Neural crest cell (in vitro differentiated cells): Measurements from ENCODE around the gene RNF20. TPM values are rescaled to one million over a fixed set of nuclear protein-coding genes. Genes with fewer than 3 reads are reported as not detected.

Source experiments
- DNase-seq: peaks from one replicate; pipeline ENCODE4 v3.0.0; 2021; ENCODE audit warnings: low read depth, mixed read lengths, low spot score
- H3K27ac Mint-ChIP-seq: one replicate; pipeline ENCODE4 v1.8.0; 2021; ENCODE audit warnings: mild to moderate bottlenecking, mixed read lengths; ENCODE audit not compliant: unreplicated experiment
- H3K27me3 Mint-ChIP-seq: 2 replicates; pipeline ENCODE4 v1.8.0; 2021; ENCODE audit warnings: low read depth, mild to moderate bottlenecking, mixed read lengths
- H3K36me3 Mint-ChIP-seq: 2 replicates; pipeline ENCODE4 v1.8.0; 2021; ENCODE audit warnings: low read depth, mild to moderate bottlenecking, mixed read lengths
- H3K4me1 Mint-ChIP-seq: 2 replicates; pipeline ENCODE4 v1.8.0; 2021; ENCODE audit warnings: mixed read lengths
- H3K4me3 Mint-ChIP-seq: one replicate; pipeline ENCODE4 v1.8.0; 2021; ENCODE audit warnings: mild to moderate bottlenecking, mixed read lengths
- H3K9me3 Mint-ChIP-seq: 2 replicates; pipeline ENCODE4 v1.8.0; 2021; ENCODE audit warnings: mixed read lengths
- total RNA-seq: library from RNA; stranded (reverse); gene quantifications from 2 replicates; pipeline ENCODE4 v1.2.1, GENCODE V29; 2021
- TF ChIP-seq, protein P1 (sequence below): fragments of 200-600 bp; sonication (generic); conservative IDR thresholded peaks from 2 replicates; pipeline ENCODE4 v1.5.0; 2021; ENCODE audit warnings: antibody characterized with exemption, mild to moderate bottlenecking

Gene RNF20
- total RNA-seq, 1 donor from 2014 or later = 66.6 TPM

DNA sequence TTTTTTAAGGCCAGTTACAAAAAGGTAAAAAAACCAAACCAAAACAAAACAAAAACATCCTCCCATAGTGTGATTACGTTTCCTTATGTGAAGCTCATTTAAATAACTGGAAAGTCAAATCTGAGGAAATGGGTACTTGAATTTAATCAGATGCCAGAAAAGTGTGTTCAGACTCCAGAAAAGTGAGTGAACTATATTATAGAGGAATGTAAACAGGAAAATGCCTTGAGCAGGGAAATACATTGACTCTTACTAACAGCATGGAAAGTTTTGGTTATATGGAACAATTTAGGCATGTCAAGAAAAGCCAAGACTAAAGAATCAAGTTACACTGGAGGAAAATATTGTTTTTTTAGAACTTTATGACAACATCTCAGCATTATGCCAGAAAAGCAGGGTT lies 37.8 kb upstream of the RNF20 start:
- no peak for DNase-seq
- Mint-ChIP-seq H3K4me3 (no peak overlapping the region), H3K36me3 (no peaks in the 10 kb centered on the region), H3K27me3 (no peaks in the 10 kb centered on the region), H3K9me3 (peaks cover 6% of the 10 kb centered on the region), H3K4me1 (no peaks in the 10 kb centered on the region), H3K27ac (no peak overlapping the region)
- TF ChIP-seq, protein P1, sequence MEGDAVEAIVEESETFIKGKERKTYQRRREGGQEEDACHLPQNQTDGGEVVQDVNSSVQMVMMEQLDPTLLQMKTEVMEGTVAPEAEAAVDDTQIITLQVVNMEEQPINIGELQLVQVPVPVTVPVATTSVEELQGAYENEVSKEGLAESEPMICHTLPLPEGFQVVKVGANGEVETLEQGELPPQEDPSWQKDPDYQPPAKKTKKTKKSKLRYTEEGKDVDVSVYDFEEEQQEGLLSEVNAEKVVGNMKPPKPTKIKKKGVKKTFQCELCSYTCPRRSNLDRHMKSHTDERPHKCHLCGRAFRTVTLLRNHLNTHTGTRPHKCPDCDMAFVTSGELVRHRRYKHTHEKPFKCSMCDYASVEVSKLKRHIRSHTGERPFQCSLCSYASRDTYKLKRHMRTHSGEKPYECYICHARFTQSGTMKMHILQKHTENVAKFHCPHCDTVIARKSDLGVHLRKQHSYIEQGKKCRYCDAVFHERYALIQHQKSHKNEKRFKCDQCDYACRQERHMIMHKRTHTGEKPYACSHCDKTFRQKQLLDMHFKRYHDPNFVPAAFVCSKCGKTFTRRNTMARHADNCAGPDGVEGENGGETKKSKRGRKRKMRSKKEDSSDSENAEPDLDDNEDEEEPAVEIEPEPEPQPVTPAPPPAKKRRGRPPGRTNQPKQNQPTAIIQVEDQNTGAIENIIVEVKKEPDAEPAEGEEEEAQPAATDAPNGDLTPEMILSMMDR = no peak

DNA sequence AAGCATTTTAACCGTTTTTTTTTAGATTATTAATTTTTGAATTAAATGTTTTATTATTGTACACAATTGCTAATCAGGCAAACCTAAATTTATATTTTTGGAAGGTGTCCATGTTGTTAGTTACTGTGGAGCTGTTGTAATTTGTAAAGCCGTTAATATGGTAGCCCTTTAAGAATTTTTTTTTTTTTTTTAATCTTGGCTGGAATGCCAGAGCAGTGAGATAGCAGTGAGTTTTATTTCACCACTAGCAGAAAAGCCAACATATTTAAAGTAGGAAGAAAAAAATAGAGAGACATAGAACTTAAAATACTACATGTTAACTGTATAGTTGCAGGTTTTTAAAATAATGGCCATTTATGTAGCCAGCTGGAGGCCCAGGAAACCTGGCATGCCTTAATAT lies 35.3 kb upstream of the RNF20 start:
- no peaks in the 10 kb centered on the region for H3K4me1 Mint-ChIP-seq
- H3K36me3 Mint-ChIP-seq = no peaks in the 10 kb centered on the region
- H3K9me3 Mint-ChIP-seq = peaks cover 3% of the 10 kb centered on the region
- TF ChIP-seq, protein P1 = no peak
- no peak overlapping the region for H3K27ac Mint-ChIP-seq
- no peak for DNase-seq
- no peak overlapping the region for H3K4me3 Mint-ChIP-seq
- H3K27me3 Mint-ChIP-seq = no peaks in the 10 kb centered on the region

DNA sequence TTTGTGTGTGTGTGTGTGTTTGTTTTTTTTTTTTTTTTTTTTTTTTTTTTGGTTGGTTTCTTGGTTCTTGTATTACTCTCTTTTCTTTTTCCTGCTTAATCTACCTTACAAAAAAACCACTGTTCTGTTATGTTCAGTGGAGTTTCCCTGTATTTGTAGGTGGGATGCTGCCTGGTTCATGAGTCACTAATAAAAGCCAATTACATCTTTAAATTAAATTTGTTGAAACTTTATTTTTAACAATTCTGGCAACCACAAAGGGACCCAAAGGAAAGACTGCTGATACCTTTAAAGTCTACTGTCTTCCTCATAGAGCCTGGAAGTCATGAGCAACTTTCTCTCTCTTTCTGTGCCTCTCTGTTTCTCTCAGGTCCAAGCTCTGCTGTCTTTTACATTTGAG lies 29.5 kb upstream of the RNF20 start:
- H3K9me3 Mint-ChIP-seq = no peaks in the 10 kb centered on the region
- H3K36me3 Mint-ChIP-seq = no peaks in the 10 kb centered on the region
- DNase-seq = no peak
- TF ChIP-seq, protein P1 = no peak
- H3K4me1 Mint-ChIP-seq = no peaks in the 10 kb centered on the region
- H3K4me3 Mint-ChIP-seq = no peak overlapping the region
- H3K27me3 Mint-ChIP-seq = peaks cover 3% of the 10 kb centered on the region
- H3K27ac Mint-ChIP-seq = no peak overlapping the region

DNA sequence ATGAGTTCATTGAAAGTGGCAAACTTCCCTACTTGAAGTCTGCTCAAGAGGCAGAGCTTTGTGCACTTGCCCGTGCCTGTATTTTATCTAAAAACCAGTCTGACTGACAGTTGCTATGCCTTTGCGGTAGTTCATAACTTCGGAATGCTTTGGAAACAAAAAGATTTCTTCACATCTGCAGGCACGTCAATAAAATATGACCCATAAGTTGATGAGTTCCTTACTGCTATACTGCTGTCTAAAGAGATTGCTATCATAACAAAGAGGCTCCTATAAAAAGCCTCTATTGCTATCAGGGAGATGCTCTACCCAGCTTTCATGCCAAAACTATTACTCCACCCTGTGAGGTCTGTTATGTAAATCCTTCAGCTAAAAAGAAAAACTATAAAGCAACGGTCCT lies 25.4 kb upstream of the RNF20 start:
- H3K27me3 Mint-ChIP-seq = peaks cover 4% of the 10 kb centered on the region
- H3K4me3 Mint-ChIP-seq = no peak overlapping the region
- no peak for DNase-seq
- H3K4me1 Mint-ChIP-seq = no peaks in the 10 kb centered on the region
- TF ChIP-seq, protein P1 = no peak
- no peaks in the 10 kb centered on the region for H3K9me3 Mint-ChIP-seq
- H3K36me3 Mint-ChIP-seq = no peaks in the 10 kb centered on the region
- no peak overlapping the region for H3K27ac Mint-ChIP-seq

DNA sequence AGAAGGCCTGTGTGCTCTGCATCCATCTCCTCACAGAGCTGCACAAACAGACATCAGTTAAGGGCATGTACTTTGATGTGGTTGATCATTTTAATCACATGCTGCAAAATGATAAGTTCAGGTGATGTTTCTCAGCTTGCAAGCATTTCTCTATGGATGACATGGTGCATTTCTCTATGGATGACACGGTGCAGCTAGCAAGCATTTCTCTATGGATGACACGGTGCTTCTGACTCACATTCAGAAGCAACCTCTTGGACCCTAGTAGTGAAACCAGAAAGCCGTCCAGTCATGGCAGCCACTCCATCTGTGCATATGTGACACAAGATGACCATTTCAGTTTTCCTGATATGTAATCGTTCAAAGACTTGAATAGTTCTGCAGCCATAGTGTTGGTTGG lies 24.1 kb upstream of the RNF20 start:
- Mint-ChIP-seq H3K4me1 (no peaks in the 10 kb centered on the region), H3K27ac (no peak overlapping the region), H3K9me3 (no peaks in the 10 kb centered on the region), H3K27me3 (peaks cover 10% of the 10 kb centered on the region), H3K4me3 (no peak overlapping the region), H3K36me3 (no peaks in the 10 kb centered on the region)
- TF ChIP-seq, protein P1 = no peak
- DNase-seq = no peak

DNA sequence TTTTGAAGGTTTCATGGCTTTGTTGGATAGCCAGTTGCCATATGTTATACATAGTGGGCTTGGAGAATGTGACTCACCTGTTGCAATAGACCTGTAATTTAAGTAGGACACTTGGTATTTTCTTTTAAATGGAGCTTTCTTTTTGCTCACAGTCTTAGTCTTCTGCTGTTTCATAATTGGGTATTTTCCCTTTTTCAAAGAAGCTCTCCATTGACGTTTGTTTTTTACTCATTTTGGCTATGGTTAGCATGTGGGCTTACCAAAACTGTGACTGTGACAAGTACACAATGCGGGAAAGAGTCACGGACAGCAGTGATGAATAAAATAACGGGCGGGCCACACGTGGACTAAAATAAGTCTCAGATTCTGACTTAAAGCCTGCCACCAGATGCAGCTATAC lies 23.2 kb upstream of the RNF20 start:
- no peak for DNase-seq
- Mint-ChIP-seq H3K27ac (no peak overlapping the region), H3K4me3 (no peak overlapping the region), H3K9me3 (no peaks in the 10 kb centered on the region), H3K36me3 (no peaks in the 10 kb centered on the region), H3K27me3 (peaks cover 15% of the 10 kb centered on the region), H3K4me1 (no peaks in the 10 kb centered on the region)
- TF ChIP-seq, protein P1 = no peak
